ENCODE measurements around the gene PCDHB7.
"Not testable (repeated sequence)": the region's sequence is repeated elsewhere in the genome, so short reads cannot be mapped to it uniquely, and the experiment has no call there.

PCDHB7 gene

GRCh38 chr5:141172381-141173204, at the start of gene PCDHB7:
Gene PCDHB7, plus strand, starts transcription at chr5:141172644. Its CDS starts 192 bp downstream, at chr5:141172836.
- no peak for DNase-seq

DNA sequence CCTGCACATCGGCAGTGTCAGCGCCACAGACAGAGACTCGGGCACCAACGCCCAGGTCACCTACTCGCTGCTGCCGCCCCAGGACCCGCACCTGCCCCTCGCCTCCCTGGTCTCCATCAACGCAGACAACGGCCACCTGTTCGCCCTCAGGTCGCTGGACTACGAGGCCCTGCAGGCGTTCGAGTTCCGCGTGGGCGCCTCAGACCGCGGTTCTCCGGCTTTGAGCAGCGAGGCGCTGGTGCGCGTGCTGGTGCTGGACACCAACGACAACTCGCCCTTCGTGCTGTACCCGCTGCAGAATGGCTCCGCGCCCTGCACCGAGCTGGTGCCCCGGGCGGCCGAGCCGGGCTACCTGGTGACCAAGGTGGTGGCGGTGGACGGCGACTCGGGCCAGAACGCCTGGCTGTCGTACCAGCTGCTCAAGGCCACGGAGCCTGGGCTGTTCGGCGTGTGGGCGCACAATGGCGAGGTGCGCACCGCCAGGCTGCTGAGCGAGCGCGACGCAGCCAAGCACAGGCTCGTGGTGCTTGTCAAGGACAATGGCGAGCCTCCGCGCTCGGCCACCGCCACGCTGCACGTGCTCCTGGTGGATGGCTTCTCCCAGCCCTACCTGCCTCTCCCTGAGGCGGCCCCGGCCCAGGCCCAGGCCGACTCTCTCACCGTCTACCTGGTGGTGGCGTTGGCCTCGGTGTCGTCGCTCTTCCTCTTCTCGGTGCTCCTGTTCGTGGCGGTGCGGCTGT, 48.9 kb upstream of the PCDHB7 start:
- DNase-seq, result not testable (repeated sequence)

DNA sequence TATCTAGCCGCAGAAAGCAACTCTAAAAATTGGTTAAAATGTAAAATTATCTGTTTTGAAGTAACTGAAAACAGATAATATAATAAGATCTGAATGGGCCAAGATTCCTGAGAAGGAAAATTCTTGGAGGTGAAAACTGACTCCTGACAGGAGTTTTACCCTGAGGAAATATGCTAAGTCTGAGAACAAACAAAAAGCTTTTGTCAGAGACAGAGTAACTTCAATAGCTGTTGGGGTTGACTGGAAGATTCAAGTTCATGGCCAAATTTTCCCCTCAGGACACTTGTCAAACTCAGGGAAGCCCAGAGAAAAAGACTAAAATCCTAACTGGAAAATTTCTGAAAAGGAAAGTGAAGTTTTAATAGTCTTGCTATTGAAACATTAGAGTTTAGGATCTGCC, 45.1 kb upstream of the PCDHB7 start:
- DNase-seq, result no peak

- no peak for DNase-seq
Measured at GRCh38 chr5:141135030-141135717, 37.3 kb upstream of the PCDHB7 start, which contains the start of gene PCDHB5. Gene PCDHB5, plus strand, starts transcription at chr5:141135206. Its CDS starts 229 bp downstream, at chr5:141135435.

GRCh38 chr5:141135718-141136266, 36.7 kb upstream of the PCDHB7 start:
- no peak for DNase-seq

- DNase-seq, result not testable (repeated sequence)
Measured at GRCh38 chr5:141137346-141137745, 35.1 kb upstream of the PCDHB7 start.

DNA sequence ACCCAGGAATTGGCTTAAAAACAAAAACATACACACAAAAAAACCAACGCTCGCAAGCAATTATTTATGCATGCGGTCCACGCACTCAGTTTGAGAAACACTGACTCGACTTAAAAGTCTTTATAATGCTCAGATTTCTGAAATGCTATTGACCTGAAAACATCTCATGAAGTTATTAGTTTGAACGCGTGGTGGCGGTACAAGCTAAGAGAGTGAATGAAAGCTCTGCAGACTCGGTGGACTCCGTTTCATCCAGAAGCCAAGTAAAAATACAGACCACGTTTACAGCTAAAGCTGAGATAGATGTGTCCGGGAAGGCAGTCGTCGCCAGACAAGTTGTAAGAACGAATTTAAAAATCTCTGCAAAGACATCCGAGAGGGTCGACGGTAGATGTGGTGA, 22.6 kb upstream of the PCDHB7 start, which contains the start of gene PCDHB6:
Gene PCDHB6, plus strand, starts transcription at position 246 of the 400 bp plus-strand sequence. CDS start 201 bp downstream, outside the sequence.
- no peak for DNase-seq

GRCh38 chr5:141150224-141150992, 22.0 kb upstream of the PCDHB7 start:
- DNase-seq, result no peak

DNA sequence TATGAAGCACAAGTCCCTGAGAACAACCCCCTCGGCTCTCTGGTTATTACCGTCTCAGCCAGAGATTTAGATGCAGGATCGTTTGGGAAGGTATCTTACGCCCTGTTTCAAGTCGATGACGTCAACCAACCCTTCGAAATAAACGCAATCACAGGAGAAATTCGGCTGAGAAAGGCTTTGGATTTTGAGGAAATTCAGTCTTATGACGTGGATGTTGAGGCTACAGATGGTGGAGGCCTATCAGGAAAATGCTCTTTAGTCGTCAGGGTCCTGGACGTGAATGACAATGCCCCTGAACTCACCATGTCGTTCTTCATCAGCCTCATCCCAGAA, 21.5 kb upstream of the PCDHB7 start:
- no peak for DNase-seq

- DNase-seq, result not testable (repeated sequence)
Measured at GRCh38 chr5:141151632-141152031, 20.8 kb upstream of the PCDHB7 start.

DNA sequence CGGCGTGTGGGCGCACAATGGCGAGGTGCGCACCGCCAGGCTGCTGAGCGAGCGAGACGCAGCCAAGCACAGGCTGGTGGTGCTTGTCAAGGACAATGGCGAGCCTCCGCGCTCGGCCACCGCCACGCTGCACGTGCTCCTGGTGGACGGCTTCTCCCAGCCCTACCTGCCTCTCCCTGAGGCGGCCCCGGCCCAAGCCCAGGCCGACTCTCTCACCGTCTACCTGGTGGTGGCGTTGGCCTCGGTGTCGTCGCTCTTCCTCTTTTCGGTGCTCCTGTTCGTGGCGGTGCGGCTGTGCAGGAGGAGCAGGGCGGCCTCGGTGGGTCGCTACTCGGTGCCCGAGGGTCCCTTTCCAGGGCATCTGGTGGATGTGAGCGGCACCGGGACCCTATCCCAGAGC, 20.3 kb upstream of the PCDHB7 start:
- DNase-seq, result not testable (repeated sequence)

- no peak for DNase-seq
Measured at GRCh38 chr5:141155540-141156374, 16.7 kb upstream of the PCDHB7 start.

- DNase-seq, result not testable (repeated sequence)
Measured at GRCh38 chr5:141157356-141157755, 15.1 kb upstream of the PCDHB7 start.

DNA sequence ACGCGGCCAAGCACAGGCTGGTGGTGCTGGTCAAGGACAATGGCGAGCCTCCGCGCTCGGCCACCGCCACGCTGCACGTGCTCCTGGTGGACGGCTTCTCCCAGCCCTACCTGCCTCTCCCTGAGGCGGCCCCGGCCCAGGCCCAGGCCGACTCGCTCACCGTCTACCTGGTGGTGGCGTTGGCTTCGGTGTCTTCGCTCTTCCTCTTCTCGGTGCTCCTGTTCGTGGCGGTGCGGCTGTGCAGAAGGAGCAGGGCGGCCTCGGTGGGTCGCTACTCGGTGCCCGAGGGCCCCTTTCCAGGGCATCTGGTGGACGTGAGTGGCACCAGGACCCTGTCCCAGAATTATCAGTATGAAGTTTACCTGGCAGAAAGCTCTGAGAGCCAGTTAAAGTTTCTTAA, 14.5 kb upstream of the PCDHB7 start:
- DNase-seq, result not testable (repeated sequence)

DNA sequence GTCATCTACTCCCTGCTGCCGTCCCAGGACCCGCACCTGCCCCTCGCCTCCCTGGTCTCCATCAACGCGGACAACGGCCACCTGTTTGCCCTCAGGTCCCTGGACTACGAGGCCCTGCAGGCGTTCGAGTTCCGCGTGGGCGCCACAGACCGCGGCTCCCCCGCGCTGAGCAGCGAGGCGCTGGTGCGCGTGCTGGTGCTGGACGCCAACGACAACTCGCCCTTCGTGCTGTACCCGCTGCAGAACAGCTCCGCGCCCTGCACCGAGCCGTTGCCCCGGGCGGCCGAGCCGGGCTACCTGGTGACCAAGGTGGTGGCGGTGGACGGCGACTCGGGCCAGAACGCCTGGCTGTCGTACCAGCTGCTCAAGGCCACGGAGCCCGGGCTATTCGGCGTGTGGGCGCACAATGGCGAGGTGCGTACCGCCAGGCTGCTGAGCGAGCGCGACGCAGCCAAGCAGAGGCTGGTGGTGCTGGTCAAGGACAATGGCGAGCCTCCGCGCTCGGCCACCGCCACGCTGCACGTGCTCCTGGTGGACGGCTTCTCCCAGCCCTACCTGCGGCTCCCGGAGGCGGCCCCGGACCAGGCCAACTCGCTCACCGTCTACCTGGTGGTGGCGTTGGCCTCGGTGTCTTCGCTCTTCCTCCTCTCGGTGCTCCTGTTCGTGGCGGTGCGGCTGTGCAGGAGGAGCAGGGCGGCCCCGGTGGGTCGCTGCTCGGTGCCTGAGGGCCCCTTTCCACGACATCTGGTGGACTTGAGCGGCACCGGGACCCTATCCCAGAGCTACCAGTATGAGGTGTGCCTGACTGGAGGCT, 2.1 kb downstream of the PCDHB7 start:
- DNase-seq, result not testable (repeated sequence)

- no peak for DNase-seq
Measured at GRCh38 chr5:141175933-141176332, 3.5 kb downstream of the PCDHB7 start.

- not testable (repeated sequence) for DNase-seq
Measured at GRCh38 chr5:141177577-141178191, 5.2 kb downstream of the PCDHB7 start, which contains the start of gene PCDHB8. Gene PCDHB8, plus strand, starts transcription at chr5:141177790. Its CDS starts 245 bp downstream, at chr5:141178035.

DNA sequence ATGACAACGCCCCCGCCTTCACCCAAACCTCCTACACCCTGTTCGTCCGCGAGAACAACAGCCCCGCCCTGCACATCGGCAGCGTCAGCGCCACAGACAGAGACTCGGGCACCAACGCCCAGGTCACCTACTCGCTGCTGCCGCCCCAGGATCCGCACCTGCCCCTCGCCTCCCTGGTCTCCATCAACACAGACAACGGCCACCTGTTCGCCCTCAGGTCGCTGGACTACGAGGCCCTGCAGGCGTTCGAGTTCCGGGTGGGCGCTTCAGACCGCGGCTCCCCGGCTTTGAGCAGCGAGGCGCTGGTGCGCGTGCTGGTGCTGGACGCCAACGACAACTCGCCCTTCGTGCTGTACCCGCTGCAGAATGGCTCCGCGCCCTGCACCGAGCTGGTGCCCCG, 6.9 kb downstream of the PCDHB7 start:
- not testable (repeated sequence) for DNase-seq

GRCh38 chr5:141179876-141180275, 7.4 kb downstream of the PCDHB7 start:
- not testable (repeated sequence) for DNase-seq

GRCh38 chr5:141180313-141180712, 7.9 kb downstream of the PCDHB7 start:
- DNase-seq, result no peak

Data from NCI-H187 treated with DMSO at 0.1 percent for 48 hours (cell line).